Cardiac septum (tissue), 1 donor: Measurements from ENCODE around the gene SVOP. TPM values are rescaled to one million over a fixed set of nuclear protein-coding genes. Genes with fewer than 3 reads are reported as not detected.
"Not testable (repeated sequence)": the region's sequence is repeated elsewhere in the genome, so short reads cannot be mapped to it uniquely, and the experiment has no call there.

Source experiments
- DNase-seq: peaks from one replicate; pipeline ENCODE4 v3.0.0-alpha.2; 2020; ENCODE audit warnings: low spot score
- intact Hi-C: fragments of 100-400 bp; cut with DNase I; formaldehyde crosslinking; loops from one replicate; pipeline ENCODE4 v1.14.0; 2022
- total RNA-seq: library from RNA; stranded (reverse); fragmentation: NEBNext Ultra II Directional; extraction: Animal tissue kit (Norgen Biotek cat#: 25700); gene quantifications from one replicate; pipeline ENCODE4 v1.2.1, GENCODE V29; 2021
- donor health status: DM: no; HTN: no; CAD: no.

SVOP gene
- total RNA-seq, 1 donor from 2014 or later = 1.9 TPM

- intact Hi-C loops = no loop called here
- no peak for DNase-seq
Measured at GRCh38 chr12:109036975-109037374, 16.1 kb upstream of the SVOP start.

GRCh38 chr12:109033239-109034196 lies 12.7 kb upstream of the SVOP start:
- intact Hi-C loops = no loop called here
- DNase-seq = no peak

GRCh38 chr12:109029411-109029810 lies 8.5 kb upstream of the SVOP start:
- intact Hi-C loops = no loop called here
- DNase-seq = no peak

- DNase-seq, intact Hi-C loops: not testable (repeated sequence)
Measured at GRCh38 chr12:109028624-109029023, 7.8 kb upstream of the SVOP start.

GRCh38 chr12:109027767-109028166 lies 6.9 kb upstream of the SVOP start:
- intact Hi-C loops = no loop called here
- no peak for DNase-seq

GRCh38 chr12:109020146-109020795 lies 597 bp downstream of the SVOP start:
- intact Hi-C loops = no loop called here
- no peak for DNase-seq

- no peak for DNase-seq
- intact Hi-C loops = no loop called here
Measured at GRCh38 chr12:109018296-109018695, 2.6 kb downstream of the SVOP start.

GRCh38 chr12:109016978-109017377 lies 3.9 kb downstream of the SVOP start:
- intact Hi-C loops = no loop called here
- DNase-seq = no peak

GRCh38 chr12:109016016-109016415 lies 4.9 kb downstream of the SVOP start:
- intact Hi-C loops = no loop called here
- no peak for DNase-seq

- DNase-seq = no peak
- intact Hi-C loops = no loop called here
Measured at GRCh38 chr12:109014984-109015765, 5.7 kb downstream of the SVOP start.

GRCh38 chr12:109010259-109010658 lies 10.6 kb downstream of the SVOP start:
- no peak for DNase-seq
- intact Hi-C loops = no loop called here

- intact Hi-C loops = no loop called here
- DNase-seq = no peak
Measured at GRCh38 chr12:109009766-109010165, 11.1 kb downstream of the SVOP start.

GRCh38 chr12:109004017-109004416 lies 16.9 kb downstream of the SVOP start:
- intact Hi-C loops = no loop called here
- no peak for DNase-seq

GRCh38 chr12:108996320-108996719 lies 24.5 kb downstream of the SVOP start:
- no peak for DNase-seq
- intact Hi-C loops = no loop called here

- DNase-seq = no peak
- intact Hi-C loops = no loop called here
Measured at GRCh38 chr12:108995370-108995992, 25.4 kb downstream of the SVOP start.

GRCh38 chr12:108990103-108990502 lies 30.8 kb downstream of the SVOP start:
- intact Hi-C loops, DNase-seq: not testable (repeated sequence)

- intact Hi-C loops = no loop called here
- DNase-seq = no peak
Measured at GRCh38 chr12:108989376-108989775, 31.5 kb downstream of the SVOP start.

- intact Hi-C loops = no loop called here
- DNase-seq = no peak
Measured at GRCh38 chr12:108985750-108986149, 35.1 kb downstream of the SVOP start.

GRCh38 chr12:108983227-108983626 lies 37.6 kb downstream of the SVOP start:
- intact Hi-C loops = no loop called here
- DNase-seq = no peak
